ENCODE results near the gene TRABD2A. TPM values are rescaled to one million over a fixed set of nuclear protein-coding genes. Genes with fewer than 3 reads are reported as not detected.

TRABD2A gene
- total and polyA plus RNA-seq, 8 donors: 0.29 to 109 (median 0.58) TPM; not detected in 1

- no peaks in the 10 kb centered on the region for H3K36me3 ChIP-seq
- DNase-seq: peak in 1 of 2 donors; percentile 37
- WGBS, 5 donors: 51 to 89% (median 67%) methylated on average over 1 of the region's 1 CpG
- no peak overlapping the region for H3K4me3 ChIP-seq
- peak overlapping the region in 2 of 5 donors; percentile 26 to 43 for H3K27ac ChIP-seq
- no peak for TF ChIP-seq EP300 (IDR thresholded peaks at IDR 0.05)
- intact Hi-C loops (cut with DNase I; ENCODE audit: low total_unique reads): no loop called here
- no peaks in the 10 kb centered on the region for H3K27me3 ChIP-seq
- no peaks in the 10 kb centered on the region for H3K9me3 ChIP-seq
- peaks cover 0 to 6% (median 0%) of the 10 kb centered on the region in 4 donors for H3K4me1 ChIP-seq
Measured at GRCh38 chr2:84782717-84783442, 98.0 kb downstream of the TRABD2A start.

GRCh38 chr2:84781942-84782716, 98.8 kb downstream of the TRABD2A start:
- Histone ChIP-seq H3K27ac (peak overlapping the region in 4 of 5 donors; percentile 7 to 43 (median 18)), H3K27me3 (no peaks in the 10 kb centered on the region), H3K4me3 (no peak overlapping the region), H3K4me1 (peaks cover 0 to 6% (median 0%) of the 10 kb centered on the region in 4 donors), H3K9me3 (no peaks in the 10 kb centered on the region), H3K36me3 (no peaks in the 10 kb centered on the region)
- intact Hi-C loops (cut with DNase I; ENCODE audit: low total_unique reads): no loop called here
- no peak for TF ChIP-seq POLR2AphosphoS5 (IDR thresholded peaks at IDR 0.05)
- TF ChIP-seq CTCF (IDR thresholded peaks at IDR 0.05): no peak
- no peak for TF ChIP-seq EP300 (IDR thresholded peaks at IDR 0.05)
- no peak for TF ChIP-seq POLR2A (IDR thresholded peaks at IDR 0.05)
- DNase-seq: peak; percentile 33 to 81
- WGBS, 5 donors: 29 to 49% (median 43%) methylated on average over 3 of the region's 3 CpGs

GRCh38 chr2:84779781-84780180, 101.1 kb downstream of the TRABD2A start:
- Histone ChIP-seq H3K36me3 (no peaks in the 10 kb centered on the region), H3K27me3 (no peaks in the 10 kb centered on the region), H3K4me1 (peaks cover 0 to 6% (median 0%) of the 10 kb centered on the region in 4 donors), H3K27ac (no peak overlapping the region), H3K9me3 (peaks cover 0 to 9% (median 4%) of the 10 kb centered on the region in 4 donors), H3K4me3 (no peak overlapping the region)
- 58 to 88% (median 82%) methylated on average over 3 of the region's 3 CpGs for WGBS, 5 donors
- intact Hi-C loops (cut with DNase I; ENCODE audit: low total_unique reads): no loop called here
- TF ChIP-seq EP300 (IDR thresholded peaks at IDR 0.05) (no peak), POLR2A (IDR thresholded peaks at IDR 0.05) (no peak), POLR2AphosphoS5 (IDR thresholded peaks at IDR 0.05) (no peak), CTCF (IDR thresholded peaks at IDR 0.05) (no peak)
- no peak for DNase-seq

GRCh38 chr2:84778911-84779690, 101.8 kb downstream of the TRABD2A start:
- H3K9me3 ChIP-seq: peaks cover 0 to 16% (median 8%) of the 10 kb centered on the region in 4 donors
- H3K4me3 ChIP-seq: no peak overlapping the region
- peaks cover 0 to 6% (median 0%) of the 10 kb centered on the region in 4 donors for H3K4me1 ChIP-seq
- no peak for TF ChIP-seq POLR2A (IDR thresholded peaks at IDR 0.05)
- no peak for TF ChIP-seq POLR2AphosphoS5 (IDR thresholded peaks at IDR 0.05)
- TF ChIP-seq EP300 (IDR thresholded peaks at IDR 0.05): no peak
- no peak for TF ChIP-seq CTCF (IDR thresholded peaks at IDR 0.05)
- 83 to 94% (median 91%) methylated on average over 1 of the region's 1 CpG for WGBS, 5 donors
- no peak for DNase-seq
- H3K27ac ChIP-seq: no peak overlapping the region
- intact Hi-C loops (cut with DNase I; ENCODE audit: low total_unique reads): no loop called here
- H3K27me3 ChIP-seq: no peaks in the 10 kb centered on the region
- H3K36me3 ChIP-seq: no peaks in the 10 kb centered on the region

All from stomach (tissue), 9 donors.